CD4-positive, alpha-beta T cell treated with Interleukin-12 subunit alpha and Interleukin-12 subunit beta, for 1 hour (primary cell): Measurements from ENCODE around the gene ITGAD.
A peak's percentile ranks its signal among the peaks of the same experiment; 100 is the strongest.

Experiments used
- DNase-seq: peaks from one replicate; pipeline ENCODE4 v3.0.0-alpha.2; 2020

ITGAD gene

GRCh38 chr16:31365131-31365865 lies 27.8 kb upstream of the ITGAD start:
- peak; percentile 48 for DNase-seq

- no peak for DNase-seq
These were observed 25.3 kb upstream of the ITGAD start for GRCh38 chr16:31367853-31368252.

GRCh38 chr16:31371008-31371407 lies 22.1 kb upstream of the ITGAD start:
- DNase-seq, result no peak

- no peak for DNase-seq
These were observed 21.3 kb upstream of the ITGAD start for GRCh38 chr16:31371619-31372484.

- DNase-seq, result no peak
These were observed 19.9 kb upstream of the ITGAD start for GRCh38 chr16:31373235-31373634.

GRCh38 chr16:31375231-31375630 lies 17.9 kb upstream of the ITGAD start:
- DNase-seq, result no peak

GRCh38 chr16:31376705-31377104 lies 16.4 kb upstream of the ITGAD start:
- DNase-seq, result no peak

GRCh38 chr16:31377210-31377903 lies 15.8 kb upstream of the ITGAD start:
- peak; percentile 14 for DNase-seq

GRCh38 chr16:31380201-31380600 lies 12.9 kb upstream of the ITGAD start:
- no peak for DNase-seq

GRCh38 chr16:31382485-31383161 lies 10.5 kb upstream of the ITGAD start:
- peak; percentile 67 for DNase-seq

- no peak for DNase-seq
These were observed 7.5 kb upstream of the ITGAD start for GRCh38 chr16:31385680-31386079.

GRCh38 chr16:31386157-31386984 lies 6.8 kb upstream of the ITGAD start:
- peak; percentile 33 for DNase-seq

- DNase-seq, result no peak
These were observed 4.6 kb upstream of the ITGAD start for GRCh38 chr16:31388535-31388934.

GRCh38 chr16:31390504-31391041 lies 2.6 kb upstream of the ITGAD start:
- no peak for DNase-seq

- no peak for DNase-seq
These were observed 2.5 kb downstream of the ITGAD start for GRCh38 chr16:31395647-31396046.

GRCh38 chr16:31397096-31397660 lies 4.0 kb downstream of the ITGAD start:
- DNase-seq, result no peak

GRCh38 chr16:31397701-31398100 lies 4.6 kb downstream of the ITGAD start:
- DNase-seq, result no peak

- DNase-seq, result peak; percentile 24
These were observed 7.1 kb downstream of the ITGAD start for GRCh38 chr16:31400191-31400590.

GRCh38 chr16:31401436-31401835 lies 8.3 kb downstream of the ITGAD start:
- DNase-seq, result no peak

GRCh38 chr16:31402687-31403086 lies 9.6 kb downstream of the ITGAD start:
- DNase-seq, result no peak

- DNase-seq, result no peak
These were observed 10.6 kb downstream of the ITGAD start for GRCh38 chr16:31403590-31404352.
